IPS-15b (cell line): ENCODE measurements around the gene UCHL1.

Experiments used
- H3K27me3 ChIP-seq: one replicate; pipeline ENCODE4 v1.6.1; 2013; ENCODE audit warnings: low read length; ENCODE audit not compliant: control insufficient read depth, insufficient read depth
- H3K36me3 ChIP-seq: one replicate; pipeline ENCODE4 v1.6.1; 2013; ENCODE audit warnings: low read length; ENCODE audit not compliant: control insufficient read depth, insufficient read depth
- H3K4me1 ChIP-seq: one replicate; pipeline ENCODE4 v1.6.1; 2013; ENCODE audit warnings: mild to moderate bottlenecking, low read length; ENCODE audit not compliant: control insufficient read depth, insufficient read depth
- H3K4me3 ChIP-seq: one replicate; pipeline ENCODE4 v1.5.1; 2013; ENCODE audit warnings: low read depth, low read length
- H3K9ac ChIP-seq: one replicate; pipeline ENCODE4 v1.6.1; 2013; ENCODE audit warnings: low read depth, mild to moderate bottlenecking, low read length
- H3K9me3 ChIP-seq: one replicate; pipeline ENCODE4 v1.6.1; 2013; ENCODE audit warnings: mild to moderate bottlenecking, low read length; ENCODE audit not compliant: control insufficient read depth, insufficient read depth

Gene UCHL1

DNA sequence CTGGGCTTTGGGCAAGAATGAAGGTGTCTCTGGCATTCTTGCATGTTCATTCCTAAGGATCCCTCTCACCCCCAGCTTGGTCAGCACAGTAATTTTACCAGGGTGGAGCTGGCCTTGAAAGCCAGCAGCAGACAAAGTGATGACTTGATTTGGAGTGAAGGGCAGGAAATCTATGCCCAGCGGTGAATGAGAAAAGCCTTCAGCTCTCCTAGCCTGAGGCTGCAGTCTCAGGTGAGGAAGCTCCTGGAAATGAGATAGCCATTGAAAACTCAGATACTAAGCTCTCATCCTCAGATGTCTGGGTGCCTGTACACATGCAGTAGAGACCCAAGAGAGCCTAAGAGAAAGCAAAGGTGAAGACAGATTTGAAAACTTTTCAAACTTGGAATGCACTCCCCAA, 10.7 kb upstream of the UCHL1 start:
- Histone ChIP-seq H3K9me3 (no peaks in the 10 kb centered on the region), H3K9ac (no peak overlapping the region), H3K36me3 (no peaks in the 10 kb centered on the region), H3K4me3 (no peak overlapping the region), H3K27me3 (no peaks in the 10 kb centered on the region), H3K4me1 (no peaks in the 10 kb centered on the region)

GRCh38 chr4:41256131-41256739, 493 bp upstream of the UCHL1 start:
- Histone ChIP-seq H3K4me1 (peaks cover 18% of the 10 kb centered on the region), H3K36me3 (peaks cover 16% of the 10 kb centered on the region), H3K9me3 (no peaks in the 10 kb centered on the region), H3K9ac (peak overlapping the region; percentile 47), H3K4me3 (peak overlapping the region; percentile 90), H3K27me3 (no peaks in the 10 kb centered on the region)

DNA sequence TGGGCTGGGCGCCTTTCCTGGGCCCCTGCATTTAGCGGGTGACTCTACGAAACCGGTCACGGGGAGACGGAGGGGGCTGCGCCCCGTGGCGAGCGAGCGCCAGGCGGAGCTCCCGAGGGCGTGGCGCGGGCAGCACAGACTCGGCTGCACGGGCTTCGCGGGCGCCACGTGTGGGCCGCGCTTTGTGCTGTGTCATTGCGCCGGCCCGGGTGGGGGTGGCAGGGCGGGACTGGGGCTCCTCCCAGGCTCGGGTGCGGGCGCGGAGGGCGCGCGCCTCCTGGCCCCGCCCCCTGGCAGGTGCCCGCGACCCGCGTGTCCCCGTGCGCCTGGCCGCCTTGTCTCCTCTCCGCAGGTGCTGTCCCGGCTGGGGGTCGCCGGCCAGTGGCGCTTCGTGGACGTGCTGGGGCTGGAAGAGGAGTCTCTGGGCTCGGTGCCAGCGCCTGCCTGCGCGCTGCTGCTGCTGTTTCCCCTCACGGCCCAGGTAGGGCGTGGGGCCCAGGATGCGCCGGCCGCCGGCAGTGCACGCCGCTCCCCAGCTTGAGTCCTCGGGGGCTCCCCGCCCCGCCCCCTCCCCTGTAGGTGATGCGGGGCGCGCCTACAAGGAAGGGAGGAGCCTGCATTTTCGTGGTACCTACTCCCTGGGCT, 651 bp downstream of the UCHL1 start:
- Histone ChIP-seq H3K4me1 (peaks cover 18% of the 10 kb centered on the region), H3K9me3 (no peaks in the 10 kb centered on the region), H3K4me3 (peak overlapping the region; percentile 90), H3K9ac (peak overlapping the region; percentile 94), H3K36me3 (peaks cover 25% of the 10 kb centered on the region), H3K27me3 (no peaks in the 10 kb centered on the region)

DNA sequence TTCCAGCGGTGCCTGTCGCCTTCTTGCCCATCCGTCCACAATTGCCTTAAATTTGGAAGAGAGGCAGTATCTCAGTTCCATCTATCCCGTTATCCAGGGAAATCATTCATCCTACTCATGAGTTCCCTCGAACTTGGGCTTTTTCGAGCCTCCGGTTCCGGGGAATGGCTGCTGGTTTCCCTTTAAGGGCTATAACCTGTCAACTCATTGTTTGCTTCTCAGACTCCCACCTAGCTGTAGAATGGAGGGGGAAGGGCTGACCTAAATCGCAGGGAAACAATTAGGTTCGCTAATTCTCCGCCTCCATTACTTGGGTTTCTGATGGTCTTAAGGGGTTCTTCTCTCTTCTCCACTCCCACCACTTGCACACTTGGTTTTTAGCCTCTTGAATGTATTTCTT, 1.2 kb downstream of the UCHL1 start:
- Histone ChIP-seq H3K27me3 (no peaks in the 10 kb centered on the region), H3K36me3 (peaks cover 29% of the 10 kb centered on the region), H3K4me1 (peaks cover 18% of the 10 kb centered on the region), H3K9me3 (no peaks in the 10 kb centered on the region), H3K4me3 (peak overlapping the region; percentile 90), H3K9ac (peak overlapping the region; percentile 94)

DNA sequence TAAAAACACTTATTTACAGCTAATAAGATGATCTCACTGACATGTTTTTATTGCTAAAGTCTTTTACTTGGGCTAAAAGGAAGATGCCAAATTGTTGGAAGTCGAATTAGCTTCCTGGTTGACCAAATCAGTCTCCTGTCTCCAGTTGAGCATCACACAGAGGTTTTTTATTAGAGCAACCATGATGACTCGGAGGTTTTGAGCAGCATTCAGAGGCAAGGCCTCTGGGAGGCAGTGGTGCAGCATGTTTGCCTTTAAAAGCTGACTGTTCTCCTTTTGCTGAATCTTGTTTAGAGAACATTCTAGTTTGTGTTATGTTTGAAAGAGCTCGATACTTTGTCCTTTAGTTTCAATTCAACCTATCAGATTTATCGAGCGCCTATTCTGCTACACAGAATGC, 2.1 kb downstream of the UCHL1 start:
- Histone ChIP-seq H3K4me3 (peak overlapping the region; percentile 90), H3K27me3 (no peaks in the 10 kb centered on the region), H3K4me1 (peaks cover 18% of the 10 kb centered on the region), H3K9me3 (no peaks in the 10 kb centered on the region), H3K9ac (no peak overlapping the region), H3K36me3 (peaks cover 38% of the 10 kb centered on the region)

- Histone ChIP-seq H3K9ac (no peak overlapping the region), H3K4me1 (peaks cover 17% of the 10 kb centered on the region), H3K36me3 (peaks cover 51% of the 10 kb centered on the region), H3K9me3 (no peaks in the 10 kb centered on the region), H3K4me3 (no peak overlapping the region), H3K27me3 (no peaks in the 10 kb centered on the region)
These were observed 3.5 kb downstream of the UCHL1 start for GRCh38 chr4:41260116-41260733.

GRCh38 chr4:41262198-41262597, 5.5 kb downstream of the UCHL1 start:
- Histone ChIP-seq H3K9ac (no peak overlapping the region), H3K4me1 (peaks cover 10% of the 10 kb centered on the region), H3K27me3 (no peaks in the 10 kb centered on the region), H3K4me3 (no peak overlapping the region), H3K36me3 (peaks cover 57% of the 10 kb centered on the region), H3K9me3 (no peaks in the 10 kb centered on the region)

GRCh38 chr4:41264212-41264611, 7.5 kb downstream of the UCHL1 start:
- no peaks in the 10 kb centered on the region for H3K9me3 ChIP-seq
- peaks cover 65% of the 10 kb centered on the region for H3K36me3 ChIP-seq
- no peaks in the 10 kb centered on the region for H3K27me3 ChIP-seq
- H3K4me3 ChIP-seq: no peak overlapping the region
- peaks cover under 1% of the 10 kb centered on the region for H3K4me1 ChIP-seq
- no peak overlapping the region for H3K9ac ChIP-seq

DNA sequence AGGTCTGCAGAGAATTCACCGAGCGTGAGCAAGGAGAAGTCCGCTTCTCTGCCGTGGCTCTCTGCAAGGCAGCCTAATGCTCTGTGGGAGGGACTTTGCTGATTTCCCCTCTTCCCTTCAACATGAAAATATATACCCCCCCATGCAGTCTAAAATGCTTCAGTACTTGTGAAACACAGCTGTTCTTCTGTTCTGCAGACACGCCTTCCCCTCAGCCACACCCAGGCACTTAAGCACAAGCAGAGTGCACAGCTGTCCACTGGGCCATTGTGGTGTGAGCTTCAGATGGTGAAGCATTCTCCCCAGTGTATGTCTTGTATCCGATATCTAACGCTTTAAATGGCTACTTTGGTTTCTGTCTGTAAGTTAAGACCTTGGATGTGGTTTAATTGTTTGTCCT, 11.3 kb downstream of the UCHL1 start:
- H3K9ac ChIP-seq: no peak overlapping the region
- no peak overlapping the region for H3K4me3 ChIP-seq
- peaks cover 34% of the 10 kb centered on the region for H3K36me3 ChIP-seq
- no peaks in the 10 kb centered on the region for H3K9me3 ChIP-seq
- H3K4me1 ChIP-seq: no peaks in the 10 kb centered on the region
- H3K27me3 ChIP-seq: no peaks in the 10 kb centered on the region

GRCh38 chr4:41268721-41269517, 12.2 kb downstream of the UCHL1 start:
- H3K9ac ChIP-seq: no peak overlapping the region
- no peaks in the 10 kb centered on the region for H3K27me3 ChIP-seq
- H3K36me3 ChIP-seq: peaks cover 26% of the 10 kb centered on the region
- no peaks in the 10 kb centered on the region for H3K4me1 ChIP-seq
- H3K9me3 ChIP-seq: no peaks in the 10 kb centered on the region
- H3K4me3 ChIP-seq: no peak overlapping the region

DNA sequence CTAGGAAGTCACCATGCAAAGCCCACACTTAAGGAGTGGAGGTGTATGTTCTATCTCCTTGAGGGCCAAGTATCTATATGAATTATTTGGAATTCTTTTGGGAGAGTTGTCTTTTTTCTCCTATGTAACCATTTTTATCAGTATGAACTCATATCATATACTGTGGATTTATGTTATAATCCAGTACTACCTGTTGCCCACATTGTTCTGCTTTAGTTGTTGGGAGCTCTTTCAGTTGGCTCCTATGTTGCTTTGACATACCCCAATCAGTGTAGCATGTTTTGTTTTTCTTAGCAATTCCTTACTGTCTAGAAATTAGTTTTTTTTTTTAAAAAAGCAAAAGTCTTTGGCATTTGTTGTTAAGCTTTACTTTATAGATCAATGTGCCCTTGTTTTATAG, 13.0 kb downstream of the UCHL1 start:
- H3K9me3 ChIP-seq: no peaks in the 10 kb centered on the region

More for the DNA sequence above, 13.0 kb downstream of the UCHL1 start:
- Histone ChIP-seq H3K4me1 (no peaks in the 10 kb centered on the region), H3K36me3 (peaks cover 19% of the 10 kb centered on the region), H3K9ac (no peak overlapping the region), H3K27me3 (no peaks in the 10 kb centered on the region), H3K4me3 (no peak overlapping the region)
